ENCODE data around the gene ARHGDIB.

The ARHGDIB gene

DNA sequence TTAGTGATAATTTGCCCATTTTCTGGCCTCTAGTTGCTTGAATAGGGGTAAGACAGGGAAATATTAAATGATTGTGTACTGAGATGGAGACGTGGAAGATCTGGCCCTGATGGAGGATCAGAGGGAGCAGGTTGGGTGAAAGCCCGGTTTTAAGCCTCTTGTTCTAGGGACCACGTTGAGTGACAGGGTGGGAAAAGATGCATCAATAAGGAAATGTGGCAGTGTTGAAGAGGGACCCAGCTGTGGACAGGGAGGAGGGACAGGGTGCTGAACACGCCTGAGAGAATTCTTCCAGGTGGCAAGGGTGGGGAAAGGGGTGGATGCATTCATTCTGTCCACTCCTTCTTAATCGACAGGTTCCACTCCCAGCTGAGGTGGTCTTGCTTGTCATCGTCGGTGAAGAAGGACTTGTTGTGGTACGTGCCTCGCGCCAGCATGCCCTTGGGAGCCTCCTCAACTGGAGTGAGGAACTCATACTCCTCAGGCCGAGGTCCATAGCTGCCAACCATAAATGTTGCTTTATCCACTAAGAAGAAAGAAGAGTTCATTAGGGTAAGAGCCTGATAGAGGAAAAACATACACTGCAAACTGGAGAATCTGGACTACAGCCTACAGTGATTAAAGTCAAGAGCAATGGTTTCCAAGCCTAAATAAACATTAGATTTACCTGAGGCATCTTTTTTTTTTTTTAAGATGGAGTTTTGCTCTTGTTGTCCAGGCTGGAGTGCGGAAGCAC is 19.0 kb downstream of the ARHGDIB start:
- no peak for TF ChIP-seq EP300 (IDR thresholded peaks at IDR 0.05; ENCODE audit: borderline replicate concordance)
- no peak for TF ChIP-seq RAD21 (IDR thresholded peaks at IDR 0.05; ENCODE audit: low read depth)
- no peak for TF ChIP-seq TAF1 (IDR thresholded peaks at IDR 0.05; ENCODE audit: low read depth)
- TF ChIP-seq TCF12 (IDR thresholded peaks at IDR 0.05; ENCODE audit: low read depth): no peak
- no peak for TF ChIP-seq YY1 (IDR thresholded peaks at IDR 0.05; ENCODE audit: low read depth)
- TF ChIP-seq EGR1 (IDR thresholded peaks at IDR 0.05): no peak
- no peak for TF ChIP-seq CEBPB (IDR thresholded peaks at IDR 0.05)
- no peak for TF ChIP-seq TEAD4 (IDR thresholded peaks at IDR 0.05)
- no peak for TF ChIP-seq CREB1 (IDR thresholded peaks at IDR 0.05; ENCODE audit: low read depth)
- TF ChIP-seq ZBTB7A (IDR thresholded peaks at IDR 0.05; ENCODE audit: low read depth): no peak
- TF ChIP-seq, protein P1, sequence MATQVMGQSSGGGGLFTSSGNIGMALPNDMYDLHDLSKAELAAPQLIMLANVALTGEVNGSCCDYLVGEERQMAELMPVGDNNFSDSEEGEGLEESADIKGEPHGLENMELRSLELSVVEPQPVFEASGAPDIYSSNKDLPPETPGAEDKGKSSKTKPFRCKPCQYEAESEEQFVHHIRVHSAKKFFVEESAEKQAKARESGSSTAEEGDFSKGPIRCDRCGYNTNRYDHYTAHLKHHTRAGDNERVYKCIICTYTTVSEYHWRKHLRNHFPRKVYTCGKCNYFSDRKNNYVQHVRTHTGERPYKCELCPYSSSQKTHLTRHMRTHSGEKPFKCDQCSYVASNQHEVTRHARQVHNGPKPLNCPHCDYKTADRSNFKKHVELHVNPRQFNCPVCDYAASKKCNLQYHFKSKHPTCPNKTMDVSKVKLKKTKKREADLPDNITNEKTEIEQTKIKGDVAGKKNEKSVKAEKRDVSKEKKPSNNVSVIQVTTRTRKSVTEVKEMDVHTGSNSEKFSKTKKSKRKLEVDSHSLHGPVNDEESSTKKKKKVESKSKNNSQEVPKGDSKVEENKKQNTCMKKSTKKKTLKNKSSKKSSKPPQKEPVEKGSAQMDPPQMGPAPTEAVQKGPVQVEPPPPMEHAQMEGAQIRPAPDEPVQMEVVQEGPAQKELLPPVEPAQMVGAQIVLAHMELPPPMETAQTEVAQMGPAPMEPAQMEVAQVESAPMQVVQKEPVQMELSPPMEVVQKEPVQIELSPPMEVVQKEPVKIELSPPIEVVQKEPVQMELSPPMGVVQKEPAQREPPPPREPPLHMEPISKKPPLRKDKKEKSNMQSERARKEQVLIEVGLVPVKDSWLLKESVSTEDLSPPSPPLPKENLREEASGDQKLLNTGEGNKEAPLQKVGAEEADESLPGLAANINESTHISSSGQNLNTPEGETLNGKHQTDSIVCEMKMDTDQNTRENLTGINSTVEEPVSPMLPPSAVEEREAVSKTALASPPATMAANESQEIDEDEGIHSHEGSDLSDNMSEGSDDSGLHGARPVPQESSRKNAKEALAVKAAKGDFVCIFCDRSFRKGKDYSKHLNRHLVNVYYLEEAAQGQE (IDR thresholded peaks at IDR 0.05; ENCODE audit: low read depth): no peak
- TF ChIP-seq, protein P2, sequence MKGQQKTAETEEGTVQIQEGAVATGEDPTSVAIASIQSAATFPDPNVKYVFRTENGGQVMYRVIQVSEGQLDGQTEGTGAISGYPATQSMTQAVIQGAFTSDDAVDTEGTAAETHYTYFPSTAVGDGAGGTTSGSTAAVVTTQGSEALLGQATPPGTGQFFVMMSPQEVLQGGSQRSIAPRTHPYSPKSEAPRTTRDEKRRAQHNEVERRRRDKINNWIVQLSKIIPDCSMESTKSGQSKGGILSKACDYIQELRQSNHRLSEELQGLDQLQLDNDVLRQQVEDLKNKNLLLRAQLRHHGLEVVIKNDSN (IDR thresholded peaks at IDR 0.05): no peak
- no peak for TF ChIP-seq NFIC (IDR thresholded peaks at IDR 0.05)
- no peak for TF ChIP-seq FOXM1 (IDR thresholded peaks at IDR 0.05; ENCODE audit: borderline replicate concordance, low read depth)
- TF ChIP-seq, protein P3, sequence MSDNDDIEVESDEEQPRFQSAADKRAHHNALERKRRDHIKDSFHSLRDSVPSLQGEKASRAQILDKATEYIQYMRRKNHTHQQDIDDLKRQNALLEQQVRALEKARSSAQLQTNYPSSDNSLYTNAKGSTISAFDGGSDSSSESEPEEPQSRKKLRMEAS (IDR thresholded peaks at IDR 0.05): no peak

DNA sequence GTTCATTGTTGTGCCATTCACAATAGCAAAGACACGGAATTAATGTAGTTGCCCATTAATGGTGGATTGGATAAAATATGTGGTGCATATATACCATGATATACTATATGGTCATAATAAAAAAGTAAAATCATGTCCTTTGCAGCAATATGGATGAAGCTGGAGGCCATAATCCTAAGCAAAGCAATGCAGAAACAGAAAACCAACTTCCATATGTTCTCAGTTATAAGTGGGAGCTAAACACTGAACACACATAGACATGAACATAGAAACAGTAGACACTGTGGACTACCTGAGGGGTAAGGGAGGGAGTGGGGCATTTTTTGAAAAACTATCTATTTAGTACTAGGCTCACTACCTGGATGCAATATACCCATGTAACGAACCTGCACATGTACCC is 20.0 kb downstream of the ARHGDIB start:
- TF ChIP-seq, protein P2 (IDR thresholded peaks at IDR 0.05): no peak
- TF ChIP-seq, protein P1 (IDR thresholded peaks at IDR 0.05; ENCODE audit: low read depth): no peak
- no peak for TF ChIP-seq TCF12 (IDR thresholded peaks at IDR 0.05; ENCODE audit: low read depth)
- no peak for TF ChIP-seq EP300 (IDR thresholded peaks at IDR 0.05; ENCODE audit: borderline replicate concordance)

DNA sequence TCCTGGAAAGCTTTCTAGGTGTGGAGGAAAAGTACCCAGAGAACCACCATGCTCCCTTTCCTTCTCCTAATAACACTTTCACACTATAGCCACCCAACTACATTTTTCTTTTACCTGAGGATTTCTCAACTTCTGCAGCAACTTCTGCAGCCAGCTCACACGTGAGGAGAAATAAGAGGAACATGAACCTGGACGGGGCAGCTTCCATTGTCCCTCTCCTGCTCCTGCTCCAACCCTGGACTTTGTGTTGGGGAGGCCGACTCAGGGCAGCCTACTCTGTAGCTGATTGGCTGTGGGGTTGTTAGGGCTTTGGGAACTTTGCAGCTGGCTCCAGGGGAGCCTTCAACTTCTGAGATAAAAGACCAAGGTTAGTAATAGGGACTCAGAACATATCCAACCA is 23.1 kb downstream of the ARHGDIB start, which contains the start of gene ERP27:
TSS of gene ERP27 (minus strand) at position 237 of the 400 bp plus-strand sequence. CDS start at position 208, 29 bp downstream.
- no peak for TF ChIP-seq CEBPB (IDR thresholded peaks at IDR 0.05)
- TF ChIP-seq, protein P3 (IDR thresholded peaks at IDR 0.05): no peak
- no peak for TF ChIP-seq RAD21 (IDR thresholded peaks at IDR 0.05; ENCODE audit: low read depth)
- TF ChIP-seq, protein P1 (IDR thresholded peaks at IDR 0.05; ENCODE audit: low read depth): no peak

DNA sequence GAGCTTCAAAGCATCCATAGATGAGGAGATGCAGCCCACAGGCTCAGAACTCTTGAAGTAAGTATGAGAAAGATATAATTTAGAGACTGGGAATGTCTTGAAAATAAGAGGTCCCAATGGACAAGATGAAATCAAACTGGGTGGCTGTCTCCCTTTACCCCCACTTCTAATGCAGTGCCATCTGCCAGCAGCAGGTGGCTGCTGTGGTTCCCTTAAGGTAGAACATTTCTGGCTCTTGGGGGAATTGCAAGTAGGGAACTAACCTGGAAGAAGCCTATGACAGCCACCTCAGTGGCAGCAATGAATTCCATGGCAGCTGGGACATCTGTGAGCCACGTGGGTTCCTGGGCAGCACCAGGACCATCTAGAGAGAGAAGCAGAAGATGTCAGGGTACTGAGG is 23.7 kb downstream of the ARHGDIB start:
- TF ChIP-seq RAD21 (IDR thresholded peaks at IDR 0.05; ENCODE audit: low read depth): 0 out of 2 replicates have a peak, but pooled peaks have one; percentile 27
- no peak for TF ChIP-seq CREB1 (IDR thresholded peaks at IDR 0.05; ENCODE audit: low read depth)
- TF ChIP-seq TAF1 (IDR thresholded peaks at IDR 0.05; ENCODE audit: low read depth): no peak

DNA sequence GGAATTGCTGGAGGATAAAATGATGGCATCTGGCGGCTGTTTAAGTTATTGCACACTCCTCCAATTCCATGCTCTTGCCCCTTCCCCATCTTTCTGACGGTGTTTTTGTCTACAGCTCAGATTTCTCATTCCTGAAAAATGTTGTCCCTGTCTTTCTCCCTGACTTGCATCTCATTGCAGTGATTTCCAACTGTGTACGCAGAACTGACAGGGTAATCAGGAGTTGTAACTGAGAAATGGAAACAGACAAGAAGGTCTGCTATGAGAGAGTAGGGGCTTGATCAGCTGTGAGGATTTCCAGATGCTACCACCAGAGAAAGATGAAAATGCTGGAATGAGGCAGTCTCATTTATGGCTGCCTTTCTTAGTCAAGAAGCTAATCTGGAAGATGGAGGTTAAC is 24.4 kb downstream of the ARHGDIB start:
- TF ChIP-seq, protein P3 (IDR thresholded peaks at IDR 0.05): no peak

All from Ishikawa (cell line).